ENCODE measurements around the gene PLPPR1. TPM values are rescaled to one million over a fixed set of nuclear protein-coding genes. Genes with fewer than 3 reads are reported as not detected.

Gene PLPPR1
- total RNA-seq, 1 experiment from 2014 or later = not detected

DNA sequence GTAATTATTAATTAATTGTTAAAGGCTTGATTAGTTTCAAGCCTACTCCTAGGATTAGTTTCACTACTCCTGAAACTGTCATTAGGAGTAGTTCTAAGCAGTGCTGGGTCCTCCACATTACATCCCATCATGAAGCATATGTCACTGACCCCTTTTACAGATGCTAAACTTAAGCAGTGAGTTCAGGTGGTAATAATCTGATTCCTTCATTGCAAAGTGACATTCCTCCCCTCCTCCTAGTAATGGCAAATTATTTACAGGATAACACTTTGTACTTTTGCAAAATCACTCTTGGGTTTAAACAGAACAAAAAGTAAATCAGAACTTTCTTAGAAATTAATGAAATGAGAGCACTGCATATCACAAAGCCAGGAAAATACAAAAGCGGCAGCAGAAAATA lies 303.8 kb downstream of the PLPPR1 start:
- DNase-seq (ENCODE audit: low read depth, low spot score) (no peak), ATAC-seq (no peak)
- in situ Hi-C loops (cut with HindIII; ENCODE audit: low pct_unique_long_range_greater_than_20kb, low sequenced_read_pairs) (no loop called here), intact Hi-C loops (cut with micrococcal nuclease; ENCODE audit: unreplicated experiment) (no loop called here)
- Histone ChIP-seq H3K27ac (ENCODE audit: low read length) (no peak overlapping the region), H3K36me3 (ENCODE audit: control insufficient read depth, insufficient read depth, low read length) (no peaks in the 10 kb centered on the region), H3K4me1 (ENCODE audit: control insufficient read depth, insufficient read depth, low read length) (no peaks in the 10 kb centered on the region), H3K27me3 (ENCODE audit: control insufficient read depth, insufficient read depth, low read length) (no peaks in the 10 kb centered on the region), H3K4me3 (ENCODE audit: low read depth in 2 of 2, low read length in 2 of 2) (no peak overlapping the region), H3K9me3 (ENCODE audit: control insufficient read depth, insufficient read depth, low read depth, low read length) (no peaks in the 10 kb centered on the region)
- ChIA-PET CTCF (interaction anchor here (0.7 kb wide), 1 partner anchor 213 kb away, joined by 7 read pairs; no protein-coding TSS in a partner anchor), POLR2A (no interaction called here)
- no TSS peak for BruUV-seq (replicated peaks)
- TF ChIP-seq TCF7L2 (IDR thresholded peaks at IDR 0.05; ENCODE audit: low read depth, low read length) = no peak
- no peak for TF ChIP-seq POLR2AphosphoS5 (IDR thresholded peaks at IDR 0.05; ENCODE audit: low read depth, low read length)
- TF ChIP-seq SIN3A (IDR thresholded peaks at IDR 0.05; ENCODE audit: borderline replicate concordance, insufficient read depth, low read depth, low read length) = no peak
- TF ChIP-seq, protein P1, sequence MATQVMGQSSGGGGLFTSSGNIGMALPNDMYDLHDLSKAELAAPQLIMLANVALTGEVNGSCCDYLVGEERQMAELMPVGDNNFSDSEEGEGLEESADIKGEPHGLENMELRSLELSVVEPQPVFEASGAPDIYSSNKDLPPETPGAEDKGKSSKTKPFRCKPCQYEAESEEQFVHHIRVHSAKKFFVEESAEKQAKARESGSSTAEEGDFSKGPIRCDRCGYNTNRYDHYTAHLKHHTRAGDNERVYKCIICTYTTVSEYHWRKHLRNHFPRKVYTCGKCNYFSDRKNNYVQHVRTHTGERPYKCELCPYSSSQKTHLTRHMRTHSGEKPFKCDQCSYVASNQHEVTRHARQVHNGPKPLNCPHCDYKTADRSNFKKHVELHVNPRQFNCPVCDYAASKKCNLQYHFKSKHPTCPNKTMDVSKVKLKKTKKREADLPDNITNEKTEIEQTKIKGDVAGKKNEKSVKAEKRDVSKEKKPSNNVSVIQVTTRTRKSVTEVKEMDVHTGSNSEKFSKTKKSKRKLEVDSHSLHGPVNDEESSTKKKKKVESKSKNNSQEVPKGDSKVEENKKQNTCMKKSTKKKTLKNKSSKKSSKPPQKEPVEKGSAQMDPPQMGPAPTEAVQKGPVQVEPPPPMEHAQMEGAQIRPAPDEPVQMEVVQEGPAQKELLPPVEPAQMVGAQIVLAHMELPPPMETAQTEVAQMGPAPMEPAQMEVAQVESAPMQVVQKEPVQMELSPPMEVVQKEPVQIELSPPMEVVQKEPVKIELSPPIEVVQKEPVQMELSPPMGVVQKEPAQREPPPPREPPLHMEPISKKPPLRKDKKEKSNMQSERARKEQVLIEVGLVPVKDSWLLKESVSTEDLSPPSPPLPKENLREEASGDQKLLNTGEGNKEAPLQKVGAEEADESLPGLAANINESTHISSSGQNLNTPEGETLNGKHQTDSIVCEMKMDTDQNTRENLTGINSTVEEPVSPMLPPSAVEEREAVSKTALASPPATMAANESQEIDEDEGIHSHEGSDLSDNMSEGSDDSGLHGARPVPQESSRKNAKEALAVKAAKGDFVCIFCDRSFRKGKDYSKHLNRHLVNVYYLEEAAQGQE (IDR thresholded peaks at IDR 0.05; ENCODE audit: insufficient read depth in 1 of 2, low read depth in 2 of 2, low read length in 1 of 2) = no peak
- TF ChIP-seq, protein P2, sequence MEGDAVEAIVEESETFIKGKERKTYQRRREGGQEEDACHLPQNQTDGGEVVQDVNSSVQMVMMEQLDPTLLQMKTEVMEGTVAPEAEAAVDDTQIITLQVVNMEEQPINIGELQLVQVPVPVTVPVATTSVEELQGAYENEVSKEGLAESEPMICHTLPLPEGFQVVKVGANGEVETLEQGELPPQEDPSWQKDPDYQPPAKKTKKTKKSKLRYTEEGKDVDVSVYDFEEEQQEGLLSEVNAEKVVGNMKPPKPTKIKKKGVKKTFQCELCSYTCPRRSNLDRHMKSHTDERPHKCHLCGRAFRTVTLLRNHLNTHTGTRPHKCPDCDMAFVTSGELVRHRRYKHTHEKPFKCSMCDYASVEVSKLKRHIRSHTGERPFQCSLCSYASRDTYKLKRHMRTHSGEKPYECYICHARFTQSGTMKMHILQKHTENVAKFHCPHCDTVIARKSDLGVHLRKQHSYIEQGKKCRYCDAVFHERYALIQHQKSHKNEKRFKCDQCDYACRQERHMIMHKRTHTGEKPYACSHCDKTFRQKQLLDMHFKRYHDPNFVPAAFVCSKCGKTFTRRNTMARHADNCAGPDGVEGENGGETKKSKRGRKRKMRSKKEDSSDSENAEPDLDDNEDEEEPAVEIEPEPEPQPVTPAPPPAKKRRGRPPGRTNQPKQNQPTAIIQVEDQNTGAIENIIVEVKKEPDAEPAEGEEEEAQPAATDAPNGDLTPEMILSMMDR (IDR thresholded peaks at IDR 0.05) = no peak

- Histone ChIP-seq H3K27me3 (ENCODE audit: control insufficient read depth, insufficient read depth, low read length) (no peaks in the 10 kb centered on the region), H3K4me1 (ENCODE audit: control insufficient read depth, insufficient read depth, low read length) (no peaks in the 10 kb centered on the region), H3K9me3 (ENCODE audit: control insufficient read depth, insufficient read depth, low read depth, low read length) (no peaks in the 10 kb centered on the region), H3K4me3 (ENCODE audit: low read depth in 2 of 2, low read length in 2 of 2) (no peak overlapping the region), H3K27ac (ENCODE audit: low read length) (no peak overlapping the region), H3K36me3 (ENCODE audit: control insufficient read depth, insufficient read depth, low read length) (no peaks in the 10 kb centered on the region)
- BruUV-seq (replicated peaks) = no TSS peak
- TF ChIP-seq TCF7L2 (IDR thresholded peaks at IDR 0.05; ENCODE audit: low read depth, low read length) = no peak
- TF ChIP-seq, protein P2 (IDR thresholded peaks at IDR 0.05) = no peak
- TF ChIP-seq SIN3A (IDR thresholded peaks at IDR 0.05; ENCODE audit: borderline replicate concordance, insufficient read depth, low read depth, low read length) = no peak
- intact Hi-C loops (cut with micrococcal nuclease; ENCODE audit: unreplicated experiment) (no loop called here), in situ Hi-C loops (cut with HindIII; ENCODE audit: low pct_unique_long_range_greater_than_20kb, low sequenced_read_pairs) (no loop called here)
- ChIA-PET CTCF (no interaction called here), POLR2A (no interaction called here)
- DNase-seq (ENCODE audit: low read depth, low spot score) = no peak
- no peak for ATAC-seq
Measured at GRCh38 chr9:101333490-101333889, 305.0 kb downstream of the PLPPR1 start.

Measured in Panc1 (cell line).